DMS 273 (cell line): Measurements from ENCODE around the gene IVNS1ABP.
A peak's percentile ranks its signal among the peaks of the same experiment; 100 is the strongest.
"Not testable (repeated sequence)": the region's sequence is repeated elsewhere in the genome, so short reads cannot be mapped to it uniquely, and the experiment has no call there.

Source experiments
- DNase-seq: peaks from one replicate; lab custom pipeline; 2025; ENCODE audit not compliant: unreplicated experiment; lab: John Stamatoyannopoulos, UW

Gene IVNS1ABP

GRCh38 chr1:185317034-185317885, at the start of gene IVNS1ABP:
Gene IVNS1ABP (minus strand): TSS chr1:185317243. CDS start chr1:185309493, 7,750 bp downstream.
- peak; percentile 96 for DNase-seq

- DNase-seq: no peak
Measured at GRCh38 chr1:185365951-185366350, 48.9 kb upstream of the IVNS1ABP start.

- DNase-seq: not testable (repeated sequence)
Measured at GRCh38 chr1:185364528-185364927, 47.5 kb upstream of the IVNS1ABP start.

GRCh38 chr1:185363205-185363604, 46.2 kb upstream of the IVNS1ABP start:
- DNase-seq: no peak

- no peak for DNase-seq
Measured at GRCh38 chr1:185360714-185361113, 43.7 kb upstream of the IVNS1ABP start.

GRCh38 chr1:185358957-185359356, 41.9 kb upstream of the IVNS1ABP start:
- DNase-seq: no peak

- DNase-seq: no peak
Measured at GRCh38 chr1:185355947-185356346, 38.9 kb upstream of the IVNS1ABP start.

GRCh38 chr1:185353124-185353523, 36.1 kb upstream of the IVNS1ABP start:
- no peak for DNase-seq

- peak; percentile 39 for DNase-seq
Measured at GRCh38 chr1:185351734-185352466, 34.9 kb upstream of the IVNS1ABP start.

- DNase-seq: no peak
Measured at GRCh38 chr1:185350027-185350442, 33.0 kb upstream of the IVNS1ABP start.

- DNase-seq: no peak
Measured at GRCh38 chr1:185349556-185349955, 32.5 kb upstream of the IVNS1ABP start.

GRCh38 chr1:185348985-185349384, 31.9 kb upstream of the IVNS1ABP start:
- DNase-seq: no peak

GRCh38 chr1:185348296-185348695, 31.3 kb upstream of the IVNS1ABP start:
- no peak for DNase-seq

- no peak for DNase-seq
Measured at GRCh38 chr1:185345913-185346720, 29.1 kb upstream of the IVNS1ABP start.

- DNase-seq: no peak
Measured at GRCh38 chr1:185343306-185343705, 26.3 kb upstream of the IVNS1ABP start.

GRCh38 chr1:185342672-185343259, 25.7 kb upstream of the IVNS1ABP start:
- no peak for DNase-seq

GRCh38 chr1:185342017-185342416, 25.0 kb upstream of the IVNS1ABP start:
- no peak for DNase-seq

- no peak for DNase-seq
Measured at GRCh38 chr1:185341196-185341781, 24.2 kb upstream of the IVNS1ABP start.

- no peak for DNase-seq
Measured at GRCh38 chr1:185338719-185339622, 21.9 kb upstream of the IVNS1ABP start.
